Measurements from ENCODE around the gene CRIM1.

CRIM1 gene

DNA sequence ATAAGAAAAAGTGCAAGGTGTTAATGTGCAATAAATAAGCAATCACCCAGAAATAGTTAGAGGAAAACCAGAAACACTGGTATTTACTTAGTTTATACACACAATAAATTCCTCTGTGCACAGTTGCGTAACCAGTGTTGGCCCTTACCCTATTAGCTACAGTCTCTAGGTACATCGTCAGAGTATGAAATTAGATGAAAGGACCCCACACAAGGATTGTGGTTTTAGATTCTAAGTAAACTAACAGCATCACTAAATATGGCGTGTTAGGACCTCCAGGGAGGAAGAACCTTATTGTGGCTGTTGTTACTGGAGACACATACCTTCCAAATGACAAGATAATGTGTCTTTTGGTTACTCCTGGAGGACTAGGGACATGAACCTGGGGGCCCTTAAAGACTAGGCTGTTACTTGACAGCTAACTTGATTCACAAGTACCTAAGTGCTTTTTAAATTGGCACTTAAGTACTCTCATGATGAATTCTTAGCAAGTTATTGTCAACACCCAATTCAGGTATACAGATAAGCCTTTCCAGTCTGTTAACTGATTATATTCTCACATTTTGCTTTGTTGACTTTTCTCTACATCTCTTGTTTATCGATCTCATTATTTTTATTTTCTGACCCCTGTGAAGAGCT, 127.1 kb downstream of the CRIM1 start:
- DNase-seq (ENCODE audit: low read depth): no peak

DNA sequence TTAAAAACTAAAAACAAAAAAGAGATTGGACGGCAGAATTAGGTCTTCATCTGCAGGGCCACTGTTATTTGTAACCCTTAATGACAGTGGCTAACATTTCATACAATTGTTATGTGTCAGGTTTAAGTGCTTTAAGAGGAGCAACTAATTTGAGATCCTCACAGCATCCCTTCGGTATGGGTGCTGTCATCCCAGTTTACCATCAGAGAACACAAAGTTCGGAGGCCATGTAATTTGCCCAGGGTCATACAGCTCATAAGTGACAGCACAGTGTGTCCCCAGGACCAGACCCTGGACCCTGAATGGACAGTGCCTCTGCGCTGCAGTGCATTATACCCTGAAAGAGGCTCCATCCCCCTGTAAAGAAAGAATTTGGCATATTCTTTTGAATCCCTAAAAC, 127.7 kb downstream of the CRIM1 start:
- no peak for DNase-seq (ENCODE audit: low read depth)

DNA sequence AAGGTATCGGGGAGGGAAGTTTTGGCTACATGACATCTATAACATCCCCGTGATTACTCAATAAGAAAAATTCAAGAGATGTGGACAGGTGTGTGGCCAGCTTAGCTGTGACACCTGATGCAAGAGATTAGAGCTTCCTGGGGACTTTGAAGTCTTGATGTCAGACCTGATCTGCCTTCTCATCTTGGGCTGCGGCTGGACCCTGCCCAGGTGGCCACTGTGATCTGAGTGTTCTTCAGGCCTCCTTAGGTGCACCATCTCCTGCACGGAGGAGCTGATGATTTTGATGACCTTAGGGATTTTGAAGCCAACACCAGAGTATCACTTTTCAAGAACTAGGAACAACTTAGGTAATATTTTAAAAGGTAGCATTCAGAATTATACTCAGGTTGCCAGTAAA, 128.9 kb downstream of the CRIM1 start:
- DNase-seq (ENCODE audit: low read depth): no peak

DNA sequence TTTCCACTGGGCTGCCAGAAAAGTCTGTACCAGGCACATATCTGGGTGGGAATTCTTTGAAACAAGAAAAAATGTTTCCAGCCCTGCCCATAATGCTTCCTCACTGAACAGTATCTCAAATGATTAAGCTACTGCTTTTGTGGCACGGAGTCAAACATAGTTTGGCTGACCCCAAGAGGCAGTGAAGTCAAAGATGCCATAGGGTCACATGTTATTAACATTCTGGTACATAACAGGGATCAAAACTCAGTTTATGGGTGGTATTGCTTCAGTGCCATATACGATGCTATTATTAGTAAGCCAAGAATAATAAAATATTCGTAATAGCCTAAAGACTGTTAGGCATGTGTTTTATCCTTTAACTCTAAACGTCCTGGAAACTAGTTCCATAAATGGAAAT, 129.9 kb downstream of the CRIM1 start:
- no peak for DNase-seq (ENCODE audit: low read depth)

DNA sequence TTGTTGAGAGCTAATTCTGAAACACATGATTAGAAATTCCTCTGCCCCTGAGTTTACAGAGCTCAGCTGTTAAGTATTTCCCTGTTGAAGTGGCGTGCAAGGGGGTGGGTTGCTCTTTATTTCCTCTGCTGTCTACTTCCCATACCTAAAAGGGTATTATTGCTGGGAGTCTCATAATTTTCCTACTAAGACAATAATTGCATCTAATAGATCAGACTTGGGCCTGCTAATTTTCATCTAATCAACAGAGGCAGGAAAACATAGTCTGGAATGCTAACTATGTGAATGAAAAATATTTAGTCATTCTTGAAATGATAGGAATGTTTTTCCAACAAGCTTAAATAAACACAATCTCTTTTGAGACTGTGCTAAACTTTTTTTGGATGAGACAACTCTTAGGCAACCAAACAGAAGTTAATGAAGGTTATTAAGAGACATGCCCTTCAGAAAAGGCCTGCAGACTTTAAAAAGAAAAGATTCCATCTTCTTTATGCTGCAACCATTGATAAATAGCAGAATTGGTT, 131.0 kb downstream of the CRIM1 start:
- no peak for DNase-seq (ENCODE audit: low read depth)

DNA sequence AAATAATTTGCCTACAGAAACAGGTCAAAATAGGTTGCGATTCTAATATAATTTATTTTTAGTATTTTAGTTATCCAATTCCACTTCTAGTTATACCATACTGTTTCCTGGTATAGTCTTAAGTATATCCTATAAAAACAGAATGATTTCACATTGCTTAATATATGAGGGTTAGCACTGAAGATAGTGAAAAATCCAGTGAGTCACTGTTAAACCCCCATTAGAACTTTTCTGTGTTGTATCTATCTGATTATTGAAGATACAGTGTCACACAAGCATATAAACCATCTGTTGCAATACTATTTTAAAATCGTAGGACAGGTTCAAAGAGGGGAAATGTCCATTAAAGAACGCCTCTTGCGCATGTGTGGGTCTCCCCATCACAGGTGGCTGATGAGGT, 132.4 kb downstream of the CRIM1 start:
- DNase-seq (ENCODE audit: low read depth): no peak

DNA sequence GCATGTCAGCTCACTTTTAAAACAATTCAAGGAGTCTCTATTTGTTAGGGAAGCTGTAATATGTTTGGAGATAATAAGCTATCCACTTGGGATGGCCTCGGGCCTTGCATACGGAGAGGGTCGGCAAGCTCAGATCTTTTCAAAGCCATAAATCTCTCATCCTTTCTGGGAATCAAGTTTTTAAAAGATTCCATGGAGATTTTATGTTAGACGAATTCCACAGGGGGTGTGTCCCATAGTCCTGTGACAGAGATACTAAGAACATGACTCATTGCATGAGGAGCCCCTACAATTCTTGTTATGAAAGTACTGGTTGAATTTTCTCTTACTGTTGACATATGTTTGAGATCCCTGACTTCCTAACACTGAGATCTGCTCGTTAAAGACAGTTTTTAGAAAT, 133.7 kb downstream of the CRIM1 start:
- no peak for DNase-seq (ENCODE audit: low read depth)

DNA sequence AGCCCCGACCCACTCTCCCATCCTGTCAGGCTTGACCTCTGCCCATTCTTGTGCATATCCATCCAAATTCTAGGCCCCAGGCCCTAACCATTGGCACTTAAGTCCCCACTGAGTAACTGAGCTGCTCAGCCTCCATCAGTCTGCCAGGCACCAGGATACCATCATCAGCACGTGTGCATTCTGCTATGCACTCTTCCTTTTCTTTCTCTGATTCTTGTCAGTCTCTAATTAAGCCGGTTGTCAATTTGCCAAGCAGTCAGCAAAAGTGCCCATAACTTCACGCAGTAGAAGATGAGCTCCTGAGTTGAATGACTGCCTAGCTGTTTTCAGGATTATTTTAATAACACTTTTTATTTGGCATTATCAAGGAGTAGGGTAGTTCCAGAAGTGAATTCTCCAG, 135.2 kb downstream of the CRIM1 start:
- DNase-seq (ENCODE audit: low read depth): no peak

DNA sequence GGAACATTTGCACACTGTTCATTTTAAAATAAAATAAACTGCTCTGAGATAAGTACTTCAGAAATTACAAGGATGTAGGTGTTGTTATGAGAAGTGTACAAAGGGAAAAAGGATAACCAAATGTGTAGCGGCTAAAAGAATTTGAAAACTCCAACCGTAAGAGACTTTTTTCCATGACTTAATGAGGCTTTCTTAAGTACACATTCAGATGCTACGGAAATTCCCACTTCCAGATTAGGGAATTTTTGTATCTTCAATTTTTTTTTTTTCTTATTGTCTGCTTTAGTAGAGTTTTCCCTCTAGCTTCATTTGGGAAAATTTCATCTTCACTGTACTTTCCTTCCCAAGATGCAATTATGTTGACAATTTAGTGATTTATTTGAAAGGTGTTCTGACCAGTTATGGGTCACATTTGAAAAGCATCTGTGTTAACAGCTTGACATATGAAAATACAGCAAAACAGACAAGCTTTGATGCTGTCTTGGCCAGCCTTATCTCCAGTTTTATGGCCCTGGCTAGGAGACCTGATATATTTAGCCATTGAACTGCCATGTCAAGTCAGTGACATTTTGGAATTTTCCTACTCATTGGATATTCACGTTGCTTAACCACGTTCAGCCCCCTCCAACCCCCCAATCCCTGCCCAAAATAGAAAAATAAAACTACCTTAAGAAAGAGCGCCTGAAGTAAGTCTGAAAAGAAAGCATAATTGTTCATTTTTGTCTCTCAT, 136.8 kb downstream of the CRIM1 start:
- DNase-seq (ENCODE audit: low read depth): no peak

DNA sequence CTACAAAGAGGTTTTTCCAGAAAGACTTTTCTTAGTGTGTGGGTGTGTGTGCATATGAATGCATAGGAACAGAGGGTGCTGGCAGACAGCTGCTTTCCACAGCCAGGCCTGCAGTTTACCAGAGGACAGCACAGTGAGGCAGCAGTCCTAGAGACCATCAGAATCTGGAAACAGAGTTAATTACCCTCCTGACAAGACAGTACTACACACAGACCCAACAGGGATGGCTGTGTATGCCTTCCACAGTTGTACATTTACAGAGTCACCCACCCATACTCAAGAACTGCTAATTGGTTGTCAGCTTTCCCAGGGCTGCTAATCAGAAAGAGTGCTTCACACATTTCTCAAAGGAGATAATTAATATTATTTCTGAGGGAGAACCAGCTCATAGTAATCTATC, 137.7 kb downstream of the CRIM1 start:
- no peak for DNase-seq (ENCODE audit: low read depth)

DNA sequence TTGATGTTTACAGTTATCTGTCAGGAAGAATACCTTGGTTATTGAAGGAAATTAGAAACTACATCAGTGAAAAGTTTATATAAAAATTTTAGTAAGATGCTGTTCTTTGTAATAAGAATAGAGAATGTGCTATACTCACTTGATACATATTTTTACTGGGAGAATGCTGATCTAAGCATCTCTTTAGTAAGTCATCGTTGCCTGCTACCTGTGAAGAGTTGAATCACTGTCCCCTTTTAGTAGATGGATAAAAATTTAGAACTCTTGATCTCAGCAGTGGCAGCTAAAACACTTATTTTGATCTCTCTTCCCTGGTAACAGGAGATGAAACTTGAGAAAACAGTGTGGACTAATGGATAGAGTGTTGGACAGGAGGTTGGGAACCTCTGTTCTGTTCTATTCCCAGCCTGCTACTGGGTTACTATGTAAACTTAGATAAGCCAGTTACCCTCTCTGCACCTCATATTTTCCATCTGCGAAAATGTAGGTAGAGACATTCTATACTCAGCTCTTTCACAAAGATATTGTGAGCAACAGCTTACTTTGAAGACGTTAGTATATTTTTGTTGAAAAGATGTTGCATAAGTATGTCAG, 142.1 kb downstream of the CRIM1 start:
- no peak for DNase-seq (ENCODE audit: low read depth)

DNA sequence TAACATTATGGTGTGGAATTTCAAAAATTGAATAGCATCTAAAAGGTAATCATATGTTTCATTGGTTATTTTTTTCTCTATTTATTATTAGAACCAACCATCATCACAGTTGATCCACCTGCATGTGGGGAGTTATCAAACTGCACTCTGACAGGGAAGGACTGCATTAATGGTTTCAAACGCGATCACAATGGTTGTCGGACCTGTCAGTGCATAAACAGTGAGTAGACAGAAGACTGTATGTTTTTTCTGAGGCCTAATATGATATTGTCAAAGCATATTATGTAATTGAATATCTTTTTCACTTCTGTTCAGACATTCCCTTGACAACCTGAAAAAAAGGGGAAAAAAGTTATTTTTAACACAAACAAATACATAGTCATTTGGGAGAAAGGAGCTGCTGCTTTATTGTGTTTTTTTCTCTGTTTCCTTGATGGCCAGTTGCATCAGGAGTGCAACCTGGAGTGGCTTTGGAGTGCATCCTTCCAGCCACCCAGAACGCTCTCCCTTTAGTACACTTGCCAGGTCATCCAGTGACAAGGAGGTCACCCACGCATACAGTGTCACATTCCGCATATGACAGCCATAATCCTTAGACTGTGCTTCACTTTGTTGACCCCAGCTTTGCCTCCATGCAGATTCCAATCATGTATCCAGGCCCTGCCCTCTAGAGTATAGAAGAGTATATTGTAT, 143.7 kb downstream of the CRIM1 start:
- DNase-seq (ENCODE audit: low read depth): no peak

DNA sequence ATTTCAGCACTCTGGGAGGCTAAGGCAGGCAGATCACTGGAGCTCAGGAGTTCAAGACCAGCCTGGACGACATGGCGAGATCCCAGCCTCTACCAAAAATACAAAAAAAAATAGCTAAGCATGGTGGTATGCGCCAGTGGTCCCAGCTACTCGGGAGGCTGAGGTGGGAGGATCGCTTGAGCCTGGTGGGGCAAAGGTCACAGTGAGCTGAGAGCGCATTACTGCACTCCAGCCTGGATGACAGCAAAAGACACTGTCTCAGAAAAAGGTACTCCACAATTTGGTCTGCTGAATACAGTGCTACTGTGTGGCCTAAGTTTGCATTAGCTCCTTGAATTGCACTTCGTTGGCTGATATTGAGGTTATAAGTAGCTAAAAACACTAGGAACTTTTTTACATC, 144.5 kb downstream of the CRIM1 start:
- no peak for DNase-seq (ENCODE audit: low read depth)

DNA sequence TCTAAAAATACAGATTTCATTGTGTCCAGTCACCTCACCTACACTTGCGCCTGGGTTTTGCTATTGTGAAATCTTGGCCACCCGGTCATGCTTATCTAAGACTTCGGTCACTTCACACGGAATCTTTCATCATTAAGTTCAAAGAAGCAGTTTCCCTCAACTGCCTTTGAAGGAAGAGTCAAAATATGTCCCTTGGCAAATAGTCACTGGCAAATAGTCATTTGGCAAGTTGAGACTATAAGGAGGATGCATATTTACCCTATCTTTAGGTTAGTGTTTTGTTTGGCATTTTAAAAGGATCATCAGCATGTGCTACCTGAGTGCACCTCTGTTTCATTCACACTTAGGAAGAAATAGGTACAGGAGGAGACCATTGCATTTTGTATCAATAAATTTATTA, 146.5 kb downstream of the CRIM1 start:
- no peak for DNase-seq (ENCODE audit: low read depth)

DNA sequence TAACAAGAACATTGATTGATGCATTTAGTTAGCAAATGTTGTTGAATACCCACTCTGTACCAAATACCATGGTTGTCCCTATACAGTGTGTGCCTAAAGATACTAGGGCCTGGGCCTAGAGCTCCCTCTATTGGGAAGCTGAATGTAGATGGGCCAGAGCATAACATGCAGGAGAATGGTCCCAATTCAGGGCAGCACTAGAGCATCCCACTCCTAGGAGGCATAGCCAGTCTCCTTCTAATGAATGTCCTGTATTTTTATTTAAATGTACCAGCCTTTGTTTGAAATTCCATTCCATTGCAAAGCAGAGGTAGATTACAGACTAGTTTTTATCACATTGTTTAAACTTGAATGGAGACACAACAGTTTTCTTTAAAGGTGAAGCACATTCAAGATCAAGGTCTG, 151.8 kb downstream of the CRIM1 start:
- no peak for DNase-seq (ENCODE audit: low read depth)

DNA sequence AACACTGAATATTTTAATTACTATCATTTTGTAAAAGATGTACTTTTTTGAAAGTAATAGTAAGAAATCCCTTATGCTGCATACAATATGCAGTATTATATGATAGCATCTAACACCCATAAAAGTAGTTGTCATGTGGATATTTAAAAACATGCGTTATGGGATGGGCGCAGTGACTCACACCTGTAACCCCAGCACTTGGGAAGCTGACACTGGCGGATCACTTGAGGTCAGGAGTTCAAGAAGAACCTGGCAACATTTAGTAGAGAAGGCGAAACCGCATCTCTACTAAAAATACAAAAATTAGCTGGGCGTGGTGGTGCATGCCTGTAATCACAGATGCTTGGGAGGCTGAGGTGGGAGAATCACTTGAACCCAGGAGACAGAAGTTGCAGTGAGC, 153.5 kb downstream of the CRIM1 start:
- DNase-seq (ENCODE audit: low read depth): no peak

DNA sequence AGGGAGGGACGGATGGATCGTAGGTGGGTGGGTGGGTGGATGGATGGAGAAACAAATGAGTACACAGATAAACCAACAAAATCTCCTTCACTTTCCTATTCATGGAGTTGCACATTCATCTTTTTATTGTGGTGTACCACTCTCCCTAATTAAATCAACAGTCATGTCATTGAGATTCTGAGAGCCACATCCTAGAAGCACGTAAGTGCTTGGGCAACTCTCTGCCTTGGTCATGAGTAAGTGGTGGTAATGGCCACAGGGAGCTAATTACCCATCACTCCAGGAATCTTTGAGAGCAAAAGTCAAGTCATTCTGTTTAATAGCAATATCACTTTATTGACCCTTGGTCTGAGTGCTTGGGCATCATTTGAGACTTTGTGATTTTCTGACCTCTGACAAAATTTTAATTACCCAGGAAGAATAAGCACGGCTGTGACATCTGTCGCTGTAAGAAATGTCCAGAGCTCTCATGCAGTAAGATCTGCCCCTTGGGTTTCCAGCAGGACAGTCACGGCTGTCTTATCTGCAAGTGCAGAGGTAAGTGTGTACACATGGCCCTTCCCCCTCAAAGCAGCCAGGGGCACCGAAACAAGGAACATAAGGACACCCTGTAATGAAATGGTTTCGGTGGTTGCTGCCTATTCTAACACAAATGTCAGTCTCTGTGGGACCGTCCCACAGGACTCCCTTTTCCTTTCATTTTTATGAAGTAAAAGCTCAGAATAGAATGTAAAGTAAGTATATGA, 156.5 kb downstream of the CRIM1 start:
- no peak for DNase-seq (ENCODE audit: low read depth)

DNA sequence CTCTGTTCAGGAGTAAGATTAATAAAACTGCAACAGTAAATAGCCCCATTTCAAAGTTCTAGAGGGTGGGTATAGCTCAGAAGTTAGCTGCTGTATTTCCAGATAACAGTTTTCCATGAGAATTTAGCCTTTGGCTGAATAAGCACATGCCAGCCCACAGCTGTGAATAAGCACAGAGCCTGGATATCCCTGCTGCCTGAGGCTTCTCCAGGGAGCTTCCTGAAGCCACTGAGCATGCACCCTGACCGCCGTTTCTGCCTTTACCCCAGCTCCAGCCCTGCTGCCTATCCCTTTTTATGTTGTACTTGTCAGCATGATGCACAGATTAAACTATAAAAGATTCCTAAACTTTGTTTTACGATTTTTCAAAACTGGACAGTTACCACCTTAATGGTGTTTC, 157.1 kb downstream of the CRIM1 start:
- no peak for DNase-seq (ENCODE audit: low read depth)

DNA sequence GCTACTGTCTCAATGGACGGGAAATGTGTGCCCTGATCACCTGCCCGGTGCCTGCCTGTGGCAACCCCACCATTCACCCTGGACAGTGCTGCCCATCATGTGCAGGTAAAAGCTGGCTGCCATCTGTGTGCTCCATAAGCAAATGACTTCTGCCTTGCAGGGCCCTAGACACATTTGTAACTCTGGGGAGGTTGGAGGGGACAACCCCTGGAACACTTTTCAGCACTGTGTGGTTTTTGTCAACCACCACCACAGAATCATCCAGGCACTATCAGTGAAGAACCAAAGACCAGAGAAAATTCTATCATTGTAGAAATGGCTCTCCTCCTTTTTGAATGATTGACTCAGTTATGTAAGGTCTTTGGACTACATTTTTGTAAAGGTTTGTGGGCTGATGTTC, 158.1 kb downstream of the CRIM1 start:
- no peak for DNase-seq (ENCODE audit: low read depth)

DNA sequence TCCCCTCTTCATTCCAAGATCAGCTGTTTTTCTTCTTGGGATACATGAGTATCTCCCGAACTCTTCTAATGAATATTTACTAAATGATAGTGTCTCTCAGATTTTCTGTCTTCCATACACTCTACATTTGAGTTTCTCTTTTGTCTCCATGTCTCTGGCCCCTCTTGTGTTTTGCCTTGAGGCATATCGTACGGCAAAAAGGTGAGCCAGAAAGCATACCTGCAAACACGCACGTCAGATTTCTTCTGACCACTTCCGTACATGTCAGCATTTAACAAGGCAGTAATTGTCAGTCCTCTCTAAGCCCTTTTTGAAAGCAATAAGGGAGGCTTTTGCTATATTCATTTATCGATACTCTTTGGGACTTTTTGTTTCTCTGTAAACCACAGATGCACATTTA, 160.0 kb downstream of the CRIM1 start:
- no peak for DNase-seq (ENCODE audit: low read depth)

DNA sequence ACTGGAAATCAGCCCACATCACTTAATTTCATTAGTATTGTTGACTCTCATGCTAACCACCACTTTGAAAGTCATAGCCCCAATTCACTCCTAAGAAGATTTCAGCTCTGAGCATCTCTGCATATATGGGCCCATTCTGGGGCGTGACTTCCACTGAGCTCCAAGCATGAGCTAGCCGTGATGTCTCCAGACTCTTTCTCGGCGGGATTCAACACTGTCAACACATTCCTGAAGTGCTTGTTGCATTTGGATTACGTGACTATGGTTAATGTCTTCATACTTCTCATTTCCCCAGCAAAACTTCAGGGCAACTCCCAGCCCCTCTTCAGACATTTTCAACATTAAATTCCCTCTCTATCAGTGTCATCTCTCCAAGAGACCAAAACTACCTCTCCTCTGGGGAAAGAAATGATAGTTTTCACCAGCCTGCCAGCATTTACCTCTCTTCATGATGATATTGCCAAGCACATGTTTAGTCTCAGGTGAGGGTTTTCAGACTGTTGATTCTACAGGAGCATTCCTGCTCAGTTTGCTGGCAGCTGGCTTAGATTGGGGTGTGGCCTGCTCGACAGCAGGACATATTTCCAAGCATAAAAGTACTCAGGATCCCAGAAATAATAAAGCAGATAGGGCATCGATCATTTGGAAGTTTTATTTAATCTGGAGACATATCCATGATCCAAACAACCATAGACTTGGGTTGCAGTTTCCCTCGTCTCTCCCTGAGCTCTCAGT, 160.7 kb downstream of the CRIM1 start:
- DNase-seq (ENCODE audit: low read depth): no peak
